Measurements from ENCODE around the gene ASPN.

Gene ASPN

GRCh38 chr9:92504881-92505280, 22.6 kb upstream of the ASPN start:
- DNase-seq (ENCODE audit: low read depth): no peak

GRCh38 chr9:92503156-92503555, 20.9 kb upstream of the ASPN start:
- no peak for DNase-seq (ENCODE audit: low read depth)

DNA sequence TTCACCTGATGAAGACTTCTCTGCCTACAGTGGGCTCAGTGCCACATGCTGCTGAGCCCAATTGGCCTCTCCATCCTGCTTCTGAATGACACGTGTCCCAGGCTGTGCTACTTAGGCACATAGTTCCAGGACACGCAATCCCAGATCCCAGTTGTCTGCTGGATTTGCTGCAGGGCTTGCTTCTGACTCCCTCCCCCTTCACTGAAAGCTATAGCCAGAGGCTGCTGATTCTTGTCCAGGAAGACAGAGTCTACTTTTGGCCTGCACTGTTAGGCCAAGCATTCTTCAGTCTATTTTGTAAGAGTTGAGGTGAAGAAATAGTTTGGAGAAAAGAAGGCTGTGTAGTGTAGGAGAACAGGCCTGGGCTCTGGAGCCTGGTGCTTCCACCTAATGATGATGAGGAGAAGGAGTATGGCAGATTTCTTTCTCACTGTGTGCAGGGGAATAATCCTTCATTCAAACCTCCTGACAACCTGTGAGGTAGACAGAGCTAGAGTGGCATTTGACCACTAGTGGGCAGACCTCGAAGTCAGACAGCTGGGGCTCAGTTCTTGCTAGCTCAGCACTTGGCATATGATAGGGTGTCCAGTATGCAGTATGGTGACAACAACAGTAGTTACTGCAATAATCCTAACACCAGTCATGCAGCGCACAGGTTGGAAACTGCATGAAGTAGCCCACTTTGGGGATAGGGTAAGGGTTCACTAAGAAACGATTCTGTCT, 19.5 kb upstream of the ASPN start:
- DNase-seq (ENCODE audit: low read depth): no peak

- DNase-seq (ENCODE audit: low read depth): no peak
Observed at GRCh38 chr9:92500725-92501124, 18.4 kb upstream of the ASPN start.

GRCh38 chr9:92499701-92500100, 17.4 kb upstream of the ASPN start:
- no peak for DNase-seq (ENCODE audit: low read depth)

GRCh38 chr9:92496396-92497176, 14.3 kb upstream of the ASPN start:
- no peak for DNase-seq (ENCODE audit: low read depth)

- no peak for DNase-seq (ENCODE audit: low read depth)
Observed at GRCh38 chr9:92494856-92495255, 12.6 kb upstream of the ASPN start.

DNA sequence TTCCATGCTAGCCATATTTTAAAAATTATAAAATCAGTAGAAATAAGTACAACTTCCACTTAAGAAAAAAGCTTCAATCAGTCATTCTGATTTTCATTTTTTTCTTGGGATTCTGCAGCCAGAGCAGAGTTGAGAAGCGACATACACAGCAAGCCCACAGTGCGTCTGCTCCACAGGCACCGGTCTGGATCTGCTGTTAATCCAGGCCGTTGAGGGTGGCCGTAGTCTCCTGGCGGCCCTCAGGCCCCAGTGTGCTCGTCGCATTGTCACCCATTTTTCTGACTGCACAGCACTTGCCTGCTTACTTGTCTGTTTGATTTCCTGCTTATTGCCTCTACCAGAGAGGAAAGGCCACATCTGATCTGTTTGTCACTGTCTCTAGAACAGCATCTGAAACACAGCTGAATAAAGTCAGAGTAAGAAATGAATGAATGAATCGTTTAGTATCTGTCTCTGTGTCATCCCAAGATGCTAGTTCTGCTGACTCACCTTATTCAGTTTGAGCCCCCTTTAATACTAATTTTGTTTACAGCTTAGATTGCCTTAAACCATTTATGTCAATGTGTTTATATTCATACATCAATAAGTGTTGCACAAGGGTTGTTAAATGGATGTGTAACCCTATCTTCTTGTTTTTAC, 11.6 kb upstream of the ASPN start:
- DNase-seq (ENCODE audit: low read depth): no peak

GRCh38 chr9:92492781-92493401, 10.6 kb upstream of the ASPN start:
- DNase-seq (ENCODE audit: low read depth): no peak

GRCh38 chr9:92488681-92489550, 6.6 kb upstream of the ASPN start:
- no peak for DNase-seq (ENCODE audit: low read depth)

GRCh38 chr9:92486371-92486770, 4.1 kb upstream of the ASPN start:
- no peak for DNase-seq (ENCODE audit: low read depth)

- no peak for DNase-seq (ENCODE audit: low read depth)
Observed at GRCh38 chr9:92484563-92484962, 2.3 kb upstream of the ASPN start.

DNA sequence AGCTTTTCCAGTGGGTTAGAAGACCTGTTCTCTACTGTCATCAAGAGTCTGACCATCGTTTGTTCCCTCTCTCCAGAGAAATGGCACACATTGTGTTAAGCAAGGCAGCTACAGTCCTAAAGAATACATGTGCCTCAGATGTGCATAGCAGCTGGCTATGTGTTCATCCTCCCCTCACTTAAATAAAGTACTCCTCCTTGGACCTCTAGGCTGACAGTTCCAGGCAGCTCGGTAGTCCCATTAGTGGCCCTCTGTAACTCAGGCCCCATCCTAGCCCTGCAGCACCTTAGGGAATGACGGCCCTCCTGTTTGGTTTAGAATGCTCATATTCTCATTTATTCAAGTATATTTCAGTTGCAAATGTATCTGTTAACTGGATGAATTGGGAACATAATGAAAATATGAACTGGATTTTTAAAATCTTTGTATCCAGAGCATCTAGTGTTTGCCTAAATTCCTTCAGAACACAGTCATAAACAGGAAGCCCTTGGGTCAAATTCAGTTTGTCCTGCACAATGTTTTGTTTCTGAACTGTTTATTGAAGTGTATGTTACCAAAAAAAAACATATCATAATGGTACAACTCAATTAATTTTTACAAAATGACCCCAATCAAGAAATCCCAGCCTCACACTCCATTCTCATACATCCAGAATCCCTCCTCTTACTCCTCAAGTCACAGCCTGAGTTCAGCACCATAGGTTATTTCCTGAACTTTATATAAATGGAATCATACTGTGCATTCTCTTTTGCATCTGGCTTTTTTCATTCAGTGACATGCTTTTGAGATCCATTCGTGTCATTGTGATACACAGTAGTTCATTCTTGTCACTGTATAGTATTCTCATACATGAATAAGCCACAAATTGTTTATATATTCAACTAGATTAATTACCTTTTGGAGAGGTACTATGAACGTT, 1.6 kb upstream of the ASPN start:
- no peak for DNase-seq (ENCODE audit: low read depth)

DNA sequence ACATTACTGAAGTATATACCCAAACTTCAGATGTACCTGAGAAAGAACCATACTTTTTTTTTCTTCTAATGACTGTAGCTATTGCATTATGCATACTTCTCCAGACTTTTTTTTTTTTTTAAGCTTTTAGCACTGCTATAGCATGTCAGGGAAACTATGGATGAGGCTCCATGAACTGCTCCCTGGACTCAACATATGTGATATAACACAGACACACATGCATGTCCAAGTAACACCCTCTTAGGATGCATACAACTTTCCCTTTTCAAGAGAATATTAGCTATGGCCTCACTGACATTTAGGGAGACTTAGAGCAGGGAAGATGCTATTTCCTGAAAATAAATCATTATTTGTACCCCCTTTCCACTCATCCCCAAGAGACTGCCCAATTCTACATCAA, 499 bp upstream of the ASPN start:
- DNase-seq (ENCODE audit: low read depth): no peak

GRCh38 chr9:92480986-92481633, 1.2 kb downstream of the ASPN start:
- no peak for DNase-seq (ENCODE audit: low read depth)

GRCh38 chr9:92480291-92480771, 2.0 kb downstream of the ASPN start:
- no peak for DNase-seq (ENCODE audit: low read depth)

- no peak for DNase-seq (ENCODE audit: low read depth)
Observed at GRCh38 chr9:92479346-92479745, 3.0 kb downstream of the ASPN start.

DNA sequence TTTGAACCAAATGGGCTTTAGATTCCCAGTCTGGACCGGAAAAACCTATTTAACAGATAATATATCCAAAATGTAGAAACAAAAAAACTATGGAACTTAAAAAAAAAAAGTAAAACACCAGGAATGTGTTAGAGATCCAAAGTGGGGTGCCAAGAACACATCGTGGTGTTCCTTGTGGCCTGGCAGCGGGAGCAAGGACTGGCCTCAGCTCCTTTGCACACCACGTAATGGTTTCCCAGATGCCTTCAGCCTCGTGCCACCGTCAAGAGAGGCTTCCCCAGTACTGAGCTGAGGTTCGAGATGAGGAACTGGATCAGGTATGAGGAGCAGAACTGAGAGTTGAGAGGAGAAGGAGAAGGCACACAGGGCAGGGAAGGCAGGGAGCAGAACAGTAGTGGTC, 3.5 kb downstream of the ASPN start:
- DNase-seq (ENCODE audit: low read depth): no peak

DNA sequence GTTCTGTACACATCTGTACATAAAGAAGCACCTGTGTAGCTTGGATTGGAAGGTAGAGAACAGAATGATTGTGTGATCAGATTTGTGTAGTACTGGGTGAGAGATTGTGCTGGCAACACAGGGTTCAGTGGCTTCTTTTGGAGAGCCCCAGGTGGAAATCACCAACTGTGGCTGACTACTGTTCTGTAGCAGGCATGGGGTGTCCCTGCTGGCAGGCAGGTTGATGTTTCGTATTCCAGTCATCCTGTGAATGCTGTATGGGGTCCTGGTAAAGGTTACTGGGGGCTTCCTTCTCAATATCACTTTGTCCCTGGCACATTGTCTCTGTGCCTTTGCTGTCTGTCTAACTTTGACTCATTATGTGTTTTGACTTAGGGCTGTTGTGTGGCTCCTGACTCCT, 5.3 kb downstream of the ASPN start:
- DNase-seq (ENCODE audit: low read depth): no peak

DNA sequence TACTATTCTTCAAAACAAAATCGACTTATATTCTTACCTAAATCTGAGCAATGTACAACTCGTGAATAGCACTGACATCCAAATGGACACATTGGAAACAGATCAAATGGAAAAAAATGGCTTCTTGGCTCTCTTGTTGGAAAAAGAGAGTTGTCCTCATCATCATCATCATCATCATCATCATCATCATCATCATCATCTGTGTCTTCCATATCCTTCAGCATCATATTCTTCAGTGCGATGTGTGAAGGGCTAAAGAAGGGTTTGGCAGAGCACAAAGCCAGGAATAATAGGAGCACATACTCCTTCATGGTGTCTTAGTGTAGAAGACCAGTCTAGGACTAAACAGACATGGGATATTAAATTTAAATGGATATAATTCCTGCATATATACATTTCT, 7.7 kb downstream of the ASPN start:
- no peak for DNase-seq (ENCODE audit: low read depth)
